HL-60 (cell line): ENCODE data around the gene RALGAPB.

Experiments
- CTCF ChIP-seq: IDR thresholded peaks from one replicate; pipeline ENCODE4 v1.5.1; 2011; ENCODE audit warnings: low read length, control low read depth, inconsistent platforms; ENCODE audit not compliant: insufficient read depth
- GABPA ChIP-seq: IDR thresholded peaks from 2 replicates; pipeline ENCODE4 v1.6.1; 2012; ENCODE audit warnings: low read depth
- REST ChIP-seq: IDR thresholded peaks from 2 replicates; pipeline ENCODE4 v1.6.1; 2012; ENCODE audit warnings: low read depth; ENCODE audit not compliant: insufficient replicate concordance

GRCh38 chr20:38433304-38433972 is 39.2 kb upstream of the RALGAPB start:
- TF ChIP-seq REST (no peak), CTCF (no peak), GABPA (no peak)
